H4 (cell line): Measurements from ENCODE around the gene ZNF785. TPM values are rescaled to one million over a fixed set of nuclear protein-coding genes. Genes with fewer than 3 reads are reported as not detected.
"Not testable (repeated sequence)": the region's sequence is repeated elsewhere in the genome, so short reads cannot be mapped to it uniquely, and the experiment has no call there.

Experiments
- DNase-seq: peaks from one replicate; pipeline ENCODE4 v3.0.0-alpha.2; 2015; ENCODE audit warnings: low spot score
- total RNA-seq: library from RNA; depleted of rRNA; stranded (reverse); fragments of >200 nt; shearing (Covaris generic); gene quantifications from 2 replicates; pipeline ENCODE4 v1.2.3, GENCODE V29; 2014; rRNA removed

ZNF785 gene
- total RNA-seq, 1 experiment from 2014 or later = 3.1 TPM

DNA sequence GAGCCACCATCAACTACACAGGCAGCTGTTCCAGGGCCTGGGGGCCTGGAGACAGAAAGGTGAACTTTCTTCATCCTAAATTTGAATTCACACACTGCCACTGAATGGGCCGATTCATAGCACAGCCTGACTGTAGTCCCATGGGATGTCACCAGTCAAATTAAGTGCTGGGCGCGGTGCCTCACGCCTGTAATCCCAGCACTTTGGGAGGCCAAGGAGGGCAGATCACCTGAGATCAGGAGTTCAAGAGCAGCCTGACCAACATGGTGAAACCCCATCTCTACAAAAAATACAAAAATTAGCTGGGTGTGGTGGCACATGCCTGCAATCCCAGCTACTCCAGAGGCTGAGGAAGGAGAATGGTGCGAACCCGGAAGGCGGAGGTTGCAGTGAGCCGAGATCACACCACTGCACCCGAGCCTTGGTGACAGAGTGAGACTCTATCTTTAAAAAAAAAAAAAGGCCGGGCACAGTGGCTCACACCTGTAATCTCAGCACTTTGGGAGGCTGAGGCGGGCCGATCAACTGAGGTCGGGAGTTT lies 45.4 kb downstream of the ZNF785 start:
- DNase-seq = not testable (repeated sequence)

DNA sequence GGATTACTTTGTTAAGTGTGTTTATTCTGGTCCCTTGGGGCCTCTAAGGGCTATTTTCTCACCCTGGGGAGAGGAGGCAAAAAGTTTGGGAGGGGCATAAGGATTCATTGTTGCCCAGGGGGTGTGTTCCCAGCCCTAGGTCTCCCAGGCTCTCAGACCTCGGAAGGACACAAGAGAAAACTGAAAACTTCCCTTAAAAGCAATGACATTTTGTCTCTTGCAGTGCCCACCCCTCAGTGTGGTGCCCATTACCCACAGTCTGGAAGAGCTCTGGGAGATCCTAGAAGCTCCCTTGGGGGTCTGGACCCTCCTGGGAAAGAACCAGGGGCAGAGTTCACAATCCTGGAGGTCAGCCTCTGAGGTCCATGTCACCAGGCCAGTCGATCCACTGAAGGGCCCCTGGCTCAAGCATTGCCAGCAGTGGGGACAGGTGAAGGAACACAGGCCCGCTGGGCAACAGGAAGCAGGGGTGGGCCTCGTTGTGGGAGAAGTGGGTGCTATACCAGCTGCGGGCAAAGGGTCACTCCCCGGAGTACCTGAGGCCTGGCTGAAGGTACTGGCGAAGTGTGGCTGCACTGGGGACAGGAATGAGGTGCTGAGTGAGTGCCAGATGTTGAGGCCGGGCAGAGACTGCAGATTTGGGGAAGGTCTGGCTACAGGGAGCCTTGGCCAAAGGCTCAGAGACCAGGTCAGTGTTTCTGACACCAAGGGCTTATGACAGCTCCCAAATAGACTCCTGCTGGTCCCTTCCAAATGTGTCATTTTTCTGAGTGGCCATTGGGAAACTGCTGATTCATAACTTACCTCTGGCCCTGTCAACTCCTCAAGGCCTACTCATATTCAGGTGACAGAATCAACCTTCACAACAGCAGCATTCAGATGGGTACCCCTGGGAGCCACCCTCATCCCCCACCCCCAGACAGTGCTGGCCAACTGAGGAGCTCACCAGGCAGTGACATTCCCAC lies 46.2 kb downstream of the ZNF785 start:
- no peak for DNase-seq

DNA sequence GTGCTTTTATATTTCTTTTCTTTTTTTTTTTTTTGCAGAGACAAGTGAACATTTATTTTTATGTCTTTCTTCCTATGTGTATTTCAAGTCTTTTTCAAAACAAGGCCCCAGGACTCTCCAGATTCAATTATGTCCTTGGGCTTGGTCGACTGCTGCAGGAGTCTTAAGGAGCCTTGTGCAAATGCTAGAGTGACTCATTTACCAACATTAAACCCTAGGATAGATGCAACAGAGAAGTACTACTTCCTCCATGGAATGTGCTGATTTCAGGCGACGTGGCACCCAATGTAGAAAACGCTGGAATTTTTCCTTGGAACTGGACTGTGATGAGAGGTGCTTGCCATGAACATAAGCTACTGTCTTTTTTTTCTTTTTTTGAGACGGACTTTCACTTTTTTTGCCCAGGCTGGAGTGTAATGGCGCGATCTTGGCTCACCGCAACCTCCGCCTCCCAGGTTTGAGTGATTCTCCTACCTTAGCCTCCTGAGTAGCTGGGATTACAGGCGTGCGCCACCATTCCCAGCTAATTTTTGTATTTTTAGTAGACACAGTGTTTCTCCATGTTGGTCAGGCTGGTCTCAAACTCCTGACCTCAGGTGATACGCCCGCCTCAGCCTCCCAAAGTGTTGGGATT lies 49.0 kb downstream of the ZNF785 start:
- not testable (repeated sequence) for DNase-seq

DNA sequence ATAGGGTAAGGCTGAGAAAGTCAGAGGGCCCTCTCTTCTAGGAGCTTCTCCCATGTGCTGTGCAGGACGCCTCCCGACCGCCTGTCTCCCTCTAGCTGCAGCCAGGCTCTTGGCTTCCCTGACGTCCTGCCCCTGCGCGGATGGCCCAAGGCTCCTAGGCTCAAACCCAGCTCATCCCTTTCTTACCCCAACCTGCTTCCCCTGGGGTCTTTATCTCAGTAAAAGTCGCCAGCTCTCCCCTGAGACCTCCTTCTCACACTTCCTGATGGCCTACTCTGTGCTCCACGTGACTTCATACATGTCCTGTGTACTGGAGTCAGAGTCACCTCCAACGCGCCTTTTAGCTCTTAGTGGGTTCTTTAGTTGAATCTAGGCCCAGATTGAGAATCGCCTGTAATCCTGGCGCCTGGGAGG lies 49.7 kb downstream of the ZNF785 start:
- DNase-seq = peak; percentile 40

DNA sequence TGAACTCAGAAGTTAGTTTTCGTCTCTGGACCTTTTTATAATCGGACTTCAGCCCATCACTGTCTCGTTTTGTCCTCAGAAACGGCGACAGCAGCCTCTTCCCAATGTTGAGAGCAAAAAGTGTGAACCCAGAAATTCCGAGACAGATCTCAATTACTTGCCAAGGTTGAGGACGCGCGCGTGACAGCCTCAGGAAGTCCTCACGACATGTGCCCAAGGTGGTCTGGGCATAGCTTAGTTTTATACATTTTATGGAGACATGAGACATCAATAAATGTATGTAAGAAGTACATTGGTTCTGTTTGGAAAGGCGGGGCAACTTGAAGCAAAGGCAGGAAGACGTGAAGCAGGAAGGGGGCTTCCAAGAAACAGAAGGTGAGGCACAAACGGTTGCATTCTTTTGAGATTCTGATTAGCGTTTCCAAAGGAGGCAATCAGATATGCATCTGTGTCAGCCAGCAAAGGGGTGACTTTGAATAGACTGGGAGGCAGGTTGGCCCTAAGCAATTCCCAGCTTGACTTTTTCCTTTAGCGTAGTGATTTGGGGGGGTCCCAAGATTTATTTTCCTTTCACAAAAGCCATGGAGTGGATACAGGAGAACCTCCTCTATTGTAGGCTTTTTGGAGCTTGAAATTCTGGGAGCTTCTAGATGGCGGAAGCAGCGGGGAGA lies 50.3 kb downstream of the ZNF785 start:
- no peak for DNase-seq

DNA sequence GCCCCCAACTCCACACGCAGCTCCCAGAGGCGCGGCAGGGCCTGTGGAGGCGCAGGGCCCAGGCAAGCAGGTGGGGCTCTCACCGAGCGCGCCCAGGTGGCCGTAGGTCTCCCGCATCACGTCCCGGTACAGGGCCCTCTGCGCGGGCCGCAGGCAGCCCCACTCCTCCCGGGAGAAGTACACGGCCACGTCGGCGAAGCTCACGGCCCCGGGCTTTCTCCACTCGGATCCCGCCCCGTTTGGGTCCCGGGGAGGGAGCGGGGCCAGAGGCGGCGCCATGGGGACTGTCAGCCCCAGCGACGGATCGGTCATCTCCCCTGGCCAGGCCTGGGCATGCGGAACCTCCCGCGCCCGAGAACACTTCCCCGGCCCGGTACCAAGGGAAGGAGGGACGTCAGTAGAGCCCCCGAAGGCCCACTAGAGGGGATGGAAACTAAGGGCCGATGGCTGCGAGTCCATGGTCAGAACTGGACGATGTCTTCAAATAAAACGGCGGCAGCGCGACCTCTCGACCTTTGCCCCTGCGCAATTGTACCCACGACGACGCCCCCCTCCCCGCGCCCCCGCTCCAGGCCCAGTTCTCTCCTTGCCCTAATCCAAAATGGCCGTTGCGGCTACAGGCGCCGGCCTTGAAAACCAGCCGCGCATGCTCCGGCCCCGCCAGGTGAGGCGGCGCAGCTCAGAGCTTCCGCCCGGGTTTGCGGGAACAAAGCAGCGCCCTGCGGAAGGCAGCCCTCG lies 51.0 kb downstream of the ZNF785 start, which contains the start of gene ZNF747:
TSS of gene ZNF747 (minus strand) at position 491 of the 738 bp plus-strand sequence. CDS start at position 312, 179 bp downstream.
- DNase-seq = peak; percentile 68

DNA sequence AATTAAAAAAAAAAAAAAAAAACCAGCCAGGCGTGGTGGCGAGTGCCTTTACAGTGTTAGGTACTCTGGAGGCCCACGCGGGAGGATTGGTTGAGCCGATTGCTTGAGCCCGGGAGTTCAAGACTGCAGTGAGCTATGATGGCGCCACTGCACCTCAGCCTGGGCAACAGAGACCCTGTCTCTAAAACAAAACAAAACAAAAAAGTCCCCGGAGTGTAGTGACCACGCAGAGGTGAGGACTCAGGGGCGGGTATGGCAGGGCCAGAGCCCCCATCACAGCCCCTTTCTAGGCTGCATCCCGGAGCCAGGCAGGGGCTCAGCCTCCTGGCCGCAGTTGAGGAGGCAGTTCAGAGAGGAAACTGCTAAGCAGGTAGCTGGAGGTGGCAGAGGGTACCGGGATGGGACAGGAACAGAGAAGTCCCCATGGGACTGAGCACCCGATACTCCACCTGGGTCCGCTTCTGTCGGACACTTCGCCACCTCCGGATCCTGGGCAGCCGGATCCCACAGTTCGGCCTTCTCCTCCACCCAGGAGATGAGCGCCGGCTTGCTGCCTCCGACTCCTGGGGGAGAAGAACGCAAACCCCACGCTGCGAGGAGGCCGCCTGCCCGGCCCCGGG lies 51.6 kb downstream of the ZNF785 start:
- no peak for DNase-seq

DNA sequence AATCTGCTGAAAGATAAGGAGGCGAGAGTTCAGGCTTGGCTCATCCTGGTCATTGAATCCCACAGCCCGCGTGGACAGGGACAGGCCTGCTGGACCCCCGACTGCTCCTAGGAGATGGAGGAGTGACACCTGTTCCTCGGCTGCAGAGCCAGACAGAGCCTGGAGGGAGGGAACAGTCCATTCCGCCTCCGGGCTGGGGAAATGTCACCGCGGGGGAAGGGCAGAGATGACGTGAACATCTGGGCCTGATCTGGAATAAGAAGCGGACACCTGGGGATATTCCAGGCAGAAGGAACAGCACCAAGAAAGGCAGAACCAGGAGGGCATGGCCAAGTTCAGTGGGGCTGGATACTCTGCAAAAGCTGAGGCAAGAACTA lies 52.4 kb downstream of the ZNF785 start:
- no peak for DNase-seq

DNA sequence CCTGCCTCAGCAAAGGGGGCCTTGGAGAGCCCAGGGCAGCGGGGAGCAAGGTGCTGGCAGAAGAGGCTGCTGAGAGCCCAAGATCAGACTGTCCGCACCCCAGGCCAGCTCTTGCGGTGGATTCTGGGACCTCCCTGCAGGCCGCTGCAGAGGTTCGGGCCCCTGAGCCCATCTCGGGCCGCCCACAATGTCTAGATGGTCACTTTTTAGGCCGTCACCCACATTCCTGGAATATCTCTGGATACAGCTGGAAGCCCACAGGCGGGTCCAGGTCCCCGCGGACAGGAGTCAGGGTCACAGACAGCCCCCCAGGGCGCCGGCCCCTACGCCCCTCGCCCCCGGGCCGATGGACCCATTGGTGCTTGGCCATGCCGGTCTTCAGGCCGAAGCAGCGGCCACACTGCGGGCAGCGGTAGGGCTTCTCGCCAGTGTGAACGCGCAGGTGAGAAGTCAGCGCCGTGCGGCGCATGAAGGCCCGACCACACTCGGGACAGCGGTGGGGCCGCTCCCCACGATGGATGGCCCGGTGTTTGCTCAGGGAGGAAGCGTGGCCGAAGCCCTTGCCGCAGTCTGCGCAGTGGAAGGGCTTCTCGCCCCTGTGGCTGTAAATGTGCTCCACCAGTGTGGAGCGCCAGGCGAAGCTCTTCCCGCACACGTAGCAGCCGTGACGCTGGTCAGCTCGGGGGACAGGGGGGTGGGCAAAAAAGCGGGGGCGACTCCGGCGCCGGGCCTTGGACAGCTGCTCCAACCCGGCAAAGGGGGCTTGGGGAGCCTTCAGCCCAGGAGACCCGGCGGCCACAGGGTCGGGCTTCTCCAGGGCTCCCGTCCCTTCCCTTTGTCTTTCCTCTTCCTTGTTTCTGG lies 53.0 kb downstream of the ZNF785 start:
- DNase-seq = no peak

Other genes with a start within 250 kb of the ZNF785 start
- gene CD2BP2, start 230.4 kb downstream of the ZNF785 start, total RNA-seq = 42.7 and 53.6 TPM in 2 replicates
- 10.4 and 15.9 TPM in 2 replicates for gene TBC1D10B, start 215.2 kb downstream of the ZNF785 start, total RNA-seq
- not detected in 2 replicates for gene MYL11, start 210.9 kb downstream of the ZNF785 start, total RNA-seq
- not detected in 2 replicates for gene SEPTIN1, start 203.1 kb downstream of the ZNF785 start, total RNA-seq
- gene ZNF48, start 190.3 kb downstream of the ZNF785 start, total RNA-seq = 4.1 and 7.4 TPM in 2 replicates
- 12.0 and 24.3 TPM in 2 replicates for gene ZNF771, start 178.1 kb downstream of the ZNF785 start, total RNA-seq
- gene DCTPP1, start 155.7 kb downstream of the ZNF785 start, total RNA-seq = 11.0 and 28.9 TPM in 2 replicates
- gene SEPHS2, start 139.8 kb downstream of the ZNF785 start, total RNA-seq = 7.3 and 8.9 TPM in 2 replicates
- not detected in 2 replicates for gene ITGAL, start 113.0 kb downstream of the ZNF785 start, total RNA-seq
- gene ZNF768, start 59.1 kb downstream of the ZNF785 start, total RNA-seq = 22.7 and 29.2 TPM in 2 replicates
- gene ZNF747, start 50.8 kb downstream of the ZNF785 start, total RNA-seq = 1.5 and 2.6 TPM in 2 replicates
- 3.2 and 5.2 TPM in 2 replicates for gene ZNF764, start 27.3 kb downstream of the ZNF785 start, total RNA-seq
- 3.1 and 6.0 TPM in 2 replicates for gene ZNF688, start 14.0 kb downstream of the ZNF785 start, total RNA-seq
- 9.6 TPM in 2 replicates for gene ZNF689, start 24.7 kb upstream of the ZNF785 start, total RNA-seq
- 5.2 and 13.6 TPM in 2 replicates for gene PRR14, start 65.3 kb upstream of the ZNF785 start, total RNA-seq
- 5.0 and 5.9 TPM in 2 replicates for gene FBRS, start 72.7 kb upstream of the ZNF785 start, total RNA-seq
- gene SRCAP, start 113.5 kb upstream of the ZNF785 start, total RNA-seq = 5.0 and 6.2 TPM in 2 replicates
- 30.8 and 42.5 TPM in 2 replicates for gene PHKG2, start 162.7 kb upstream of the ZNF785 start, total RNA-seq
- gene CFAP119, start 176.4 kb upstream of the ZNF785 start, total RNA-seq = 1.9 and 11.0 TPM in 2 replicates
- 57.9 and 79.2 TPM in 2 replicates for gene RNF40, start 176.6 kb upstream of the ZNF785 start, total RNA-seq
- 10.7 and 13.9 TPM in 2 replicates for gene ZNF629, start 201.5 kb upstream of the ZNF785 start, total RNA-seq